Epithelial cell of proximal tubule (primary cell): ENCODE data around the gene C1QL3. TPM values are rescaled to one million over a fixed set of nuclear protein-coding genes. Genes with fewer than 3 reads are reported as not detected.

Source experiments
- DNase-seq: peaks from one replicate; pipeline ENCODE4 v3.0.0-alpha.2; 2011; ENCODE audit warnings: low read depth
- H3K4me3 ChIP-seq: 2 replicates; pipeline ENCODE4 v1.5.1; 2011; ENCODE audit warnings: low read depth, mild to moderate bottlenecking, low read length
- CTCF ChIP-seq: conservative IDR thresholded peaks from 2 replicates; pipeline ENCODE4 v1.5.1; 2012; ENCODE audit warnings: low read depth, mild to moderate bottlenecking, low read length
- total RNA-seq: library from RNA; depleted of rRNA; stranded (reverse); fragments of >200 nt; gene quantifications from 2 replicates; pipeline ENCODE4 v1.2.3, GENCODE V29; 2015

Gene C1QL3
- total RNA-seq, 1 donor from 2014 or later = 0.69 TPM

DNA sequence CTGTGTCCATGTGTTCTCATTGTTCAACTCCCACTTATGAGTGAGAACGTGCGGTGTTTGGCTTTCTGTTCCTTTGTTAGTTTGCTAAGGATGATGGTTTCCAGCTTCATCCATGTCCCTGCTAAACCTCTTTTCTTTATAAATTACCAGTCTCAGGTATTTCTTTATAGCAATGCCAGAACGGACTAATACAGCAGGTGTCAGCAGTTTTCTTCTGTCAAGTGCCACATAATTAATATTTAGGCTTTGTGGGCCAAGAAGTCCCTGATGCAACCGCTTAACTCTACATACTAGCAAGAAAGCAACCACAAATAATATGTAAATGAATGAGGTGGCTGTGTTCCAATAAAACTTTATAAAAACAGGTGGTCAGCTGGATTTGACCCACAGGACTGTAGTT lies 26.3 kb upstream of the C1QL3 start:
- TF ChIP-seq CTCF = no peak
- DNase-seq = no peak
- no peak overlapping the region for H3K4me3 ChIP-seq

DNA sequence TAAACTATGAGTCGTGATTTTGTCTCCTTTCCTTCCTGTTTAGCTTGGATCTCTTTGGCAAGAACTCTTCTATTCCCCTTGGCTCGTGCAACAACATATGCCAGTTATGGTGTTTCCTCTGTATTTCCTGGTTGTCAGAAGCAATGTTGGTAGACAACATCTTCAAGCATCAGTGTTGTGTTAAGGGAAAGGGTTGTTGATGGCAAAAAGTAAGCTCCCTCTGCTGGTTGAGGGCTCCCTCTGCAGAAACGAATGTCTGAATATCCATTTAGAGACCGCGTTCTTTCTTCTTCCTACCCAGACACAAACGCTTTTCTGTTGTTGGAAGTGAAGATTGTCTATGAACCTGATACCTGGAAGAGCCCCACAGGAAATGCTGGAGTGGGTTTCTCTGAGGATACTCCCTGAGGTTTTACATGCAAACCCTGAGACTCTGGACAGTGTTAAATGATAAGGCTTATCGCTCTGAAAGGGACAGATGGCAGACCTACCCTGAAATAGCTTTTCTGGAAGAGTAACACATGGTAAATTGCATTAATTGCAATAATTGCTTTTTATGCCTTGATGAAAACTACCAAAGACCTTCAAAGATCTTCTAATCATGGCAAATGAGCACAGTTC lies 23.5 kb upstream of the C1QL3 start:
- no peak overlapping the region for H3K4me3 ChIP-seq
- peak; percentile 86 for TF ChIP-seq CTCF
- DNase-seq = peak; percentile 10

GRCh38 chr10:16544591-16544990 lies 22.9 kb upstream of the C1QL3 start:
- H3K4me3 ChIP-seq = no peak overlapping the region
- DNase-seq = no peak
- TF ChIP-seq CTCF = no peak

DNA sequence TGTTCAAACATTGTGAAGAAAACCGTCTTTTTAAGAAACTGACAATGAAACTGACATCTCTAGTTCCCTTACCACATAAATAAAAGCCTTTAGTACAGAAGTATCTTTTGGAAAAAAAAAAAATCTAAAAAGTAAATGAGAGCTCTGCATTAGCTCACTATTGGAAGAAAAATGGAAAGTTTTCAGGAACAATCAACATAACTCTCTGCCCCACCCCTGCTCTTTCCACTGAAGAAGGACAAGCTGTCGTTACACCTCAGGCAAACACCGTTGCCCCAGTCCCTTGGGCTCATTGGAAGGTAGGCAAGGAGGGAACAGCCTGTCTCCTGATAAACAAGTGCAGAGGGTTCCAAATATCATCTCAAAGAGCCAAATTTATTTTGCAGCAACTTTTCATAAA lies 22.4 kb upstream of the C1QL3 start:
- TF ChIP-seq CTCF = no peak
- no peak overlapping the region for H3K4me3 ChIP-seq
- DNase-seq = no peak

- H3K4me3 ChIP-seq = no peak overlapping the region
- DNase-seq = no peak
- TF ChIP-seq CTCF = no peak
Observed at GRCh38 chr10:16536155-16536554, 14.5 kb upstream of the C1QL3 start.

GRCh38 chr10:16529853-16530252 lies 8.2 kb upstream of the C1QL3 start:
- no peak overlapping the region for H3K4me3 ChIP-seq
- no peak for TF ChIP-seq CTCF
- DNase-seq = no peak

DNA sequence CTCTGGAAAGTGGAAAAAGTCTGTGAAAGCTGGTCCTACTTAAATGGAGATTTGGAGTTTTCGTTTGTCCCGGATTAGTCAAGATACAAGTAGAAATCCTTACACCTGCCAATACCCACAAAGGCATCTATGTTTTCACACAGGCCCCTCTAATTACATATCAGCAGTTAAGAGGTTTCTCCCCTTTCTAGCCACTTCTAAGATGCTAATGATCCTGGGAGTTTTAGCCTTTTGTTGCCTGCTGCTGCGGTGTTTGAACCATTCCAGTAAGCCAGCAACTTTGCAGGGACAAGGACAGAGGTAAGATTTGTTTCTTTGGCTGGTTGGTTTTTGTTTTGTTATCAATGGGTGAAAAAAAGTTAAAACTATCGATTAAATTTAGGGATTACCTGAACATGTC lies 5.8 kb upstream of the C1QL3 start:
- no peak for DNase-seq
- no peak overlapping the region for H3K4me3 ChIP-seq
- no peak for TF ChIP-seq CTCF
